LNCaP clone FGC (cell line): ENCODE measurements around the gene DUSP22.

Experiments used
- DNase-seq: peaks from one replicate; pipeline ENCODE4 v3.0.0-alpha.2; 2011; ENCODE audit warnings: low read depth
- H3K4me3 ChIP-seq: 2 replicates; pipeline ENCODE4 v1.5.1; 2011; ENCODE audit warnings: mild to moderate bottlenecking, low read depth, low read length, control low read depth
- CTCF ChIP-seq: IDR thresholded peaks from 2 replicates; pipeline ENCODE4 v1.5.1; 2012; ENCODE audit warnings: mild to moderate bottlenecking; ENCODE audit not compliant: control insufficient read depth, insufficient read depth; ENCODE audit errors: extremely low read depth

The DUSP22 gene

GRCh38 chr6:298233-299103, 6.2 kb downstream of the DUSP22 start:
- no peak overlapping the region for H3K4me3 ChIP-seq
- no peak for TF ChIP-seq CTCF
- DNase-seq = no peak

- no peak for DNase-seq
- no peak for TF ChIP-seq CTCF
- H3K4me3 ChIP-seq = no peak overlapping the region
Observed at GRCh38 chr6:299104-299980, 7.1 kb downstream of the DUSP22 start.

- no peak for TF ChIP-seq CTCF
- H3K4me3 ChIP-seq = no peak overlapping the region
- no peak for DNase-seq
Observed at GRCh38 chr6:300026-300425, 7.7 kb downstream of the DUSP22 start.

DNA sequence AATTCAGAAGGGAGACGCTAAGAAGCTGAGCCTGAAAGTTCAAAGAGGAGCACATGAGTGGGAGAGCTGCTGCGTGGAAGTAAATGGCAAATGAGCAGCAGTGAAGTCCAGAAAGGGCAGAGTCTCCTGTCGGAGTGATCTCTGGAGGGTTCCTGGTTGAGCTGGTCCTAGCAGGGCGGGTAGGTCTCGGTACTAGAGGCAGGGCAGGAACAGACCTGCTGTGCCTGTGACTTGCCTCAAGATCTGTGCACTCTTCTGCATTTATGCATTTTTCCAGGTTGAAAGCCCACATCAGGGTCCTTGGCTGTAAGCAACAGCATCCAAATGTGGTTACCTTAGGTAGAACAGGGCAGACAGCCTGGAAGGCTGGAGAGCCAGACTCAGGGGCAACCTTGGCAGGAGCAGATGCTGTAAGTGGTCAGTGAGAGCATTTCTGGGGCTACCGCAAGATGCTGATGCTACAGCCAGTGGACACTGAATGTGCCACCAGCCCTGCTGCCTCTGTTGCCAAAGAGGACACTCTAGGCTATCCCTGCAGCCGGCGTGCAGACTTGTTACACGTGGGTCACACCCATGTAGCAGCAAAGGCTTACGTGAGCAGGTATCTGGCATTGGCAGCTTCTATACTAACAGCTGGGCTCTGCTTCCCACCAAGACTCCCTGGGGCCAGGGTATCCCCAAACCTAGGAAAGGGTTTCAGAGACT, 8.4 kb downstream of the DUSP22 start:
- H3K4me3 ChIP-seq = no peak overlapping the region
- no peak for DNase-seq
- no peak for TF ChIP-seq CTCF

DNA sequence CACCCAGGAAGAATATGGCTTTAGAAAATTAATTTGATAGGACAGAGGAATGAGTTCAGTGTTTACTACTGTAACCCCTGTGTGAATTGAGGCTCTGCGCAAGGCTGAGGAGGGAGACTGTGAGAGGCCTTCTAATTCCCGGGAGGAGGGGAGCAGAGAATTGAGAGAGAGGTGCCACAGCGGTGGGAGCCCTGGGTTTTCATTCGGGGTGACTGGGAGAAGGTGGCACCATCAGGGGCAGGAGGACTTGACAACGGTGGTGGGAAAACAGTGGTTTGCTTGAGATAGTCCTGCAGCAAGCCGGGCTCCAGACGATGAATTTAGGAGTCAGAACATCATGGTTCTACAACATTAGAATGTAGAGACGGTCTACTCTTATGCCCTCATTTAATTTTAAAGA, 9.2 kb downstream of the DUSP22 start:
- no peak overlapping the region for H3K4me3 ChIP-seq
- no peak for TF ChIP-seq CTCF
- no peak for DNase-seq

GRCh38 chr6:301929-302705, 9.8 kb downstream of the DUSP22 start:
- no peak overlapping the region for H3K4me3 ChIP-seq
- DNase-seq = no peak
- TF ChIP-seq CTCF = no peak
